GM21390 (cell line): ENCODE results near the gene ZFYVE28.

ENCODE experiments used
- ATAC-seq: cut with Tn5 transposase; IDR thresholded peaks from one replicate; pipeline ENCODE4 v1.9.1; 2021; ENCODE audit not compliant: unreplicated experiment

Gene ZFYVE28

GRCh38 chr4:2354760-2355159 lies 63.7 kb downstream of the ZFYVE28 start:
- ATAC-seq = no peak

GRCh38 chr4:2354118-2354517 lies 64.3 kb downstream of the ZFYVE28 start:
- no peak for ATAC-seq

GRCh38 chr4:2353222-2354107 lies 65.0 kb downstream of the ZFYVE28 start:
- no peak for ATAC-seq

- ATAC-seq = no peak
Observed at GRCh38 chr4:2352729-2353221, 65.7 kb downstream of the ZFYVE28 start.

- ATAC-seq = no peak
Observed at GRCh38 chr4:2352171-2352570, 66.3 kb downstream of the ZFYVE28 start.

- ATAC-seq = no peak
Observed at GRCh38 chr4:2350982-2351381, 67.5 kb downstream of the ZFYVE28 start.

GRCh38 chr4:2348786-2349185 lies 69.7 kb downstream of the ZFYVE28 start:
- ATAC-seq = no peak

- ATAC-seq = no peak
Observed at GRCh38 chr4:2347190-2347589, 71.3 kb downstream of the ZFYVE28 start.

GRCh38 chr4:2343476-2343875 lies 75.0 kb downstream of the ZFYVE28 start:
- ATAC-seq = no peak

- ATAC-seq = no peak
Observed at GRCh38 chr4:2341911-2342652, 76.4 kb downstream of the ZFYVE28 start.

GRCh38 chr4:2341261-2341841 lies 77.1 kb downstream of the ZFYVE28 start:
- ATAC-seq = no peak

- ATAC-seq = no peak
Observed at GRCh38 chr4:2340272-2341061, 78.0 kb downstream of the ZFYVE28 start.

- ATAC-seq = no peak
Observed at GRCh38 chr4:2339458-2340271, 78.8 kb downstream of the ZFYVE28 start.

GRCh38 chr4:2338754-2339457 lies 79.5 kb downstream of the ZFYVE28 start:
- no peak for ATAC-seq

- ATAC-seq = no peak
Observed at GRCh38 chr4:2337896-2338295, 80.5 kb downstream of the ZFYVE28 start.

- ATAC-seq = no peak
Observed at GRCh38 chr4:2337131-2337723, 81.2 kb downstream of the ZFYVE28 start.

- ATAC-seq = no peak
Observed at GRCh38 chr4:2336659-2337058, 81.8 kb downstream of the ZFYVE28 start.

GRCh38 chr4:2335729-2336101 lies 82.7 kb downstream of the ZFYVE28 start:
- ATAC-seq = no peak
